ENCODE results near the gene MBTD1. TPM values are rescaled to one million over a fixed set of nuclear protein-coding genes. Genes with fewer than 3 reads are reported as not detected.
A peak's percentile ranks its signal among the peaks of the same experiment; 100 is the strongest.

MBTD1 gene
- total RNA-seq (2021) (18.7 and 23.2 TPM in 2 replicates), Bru-seq, nascent RNA (percentile 87 among the genes with signal in this experiment), BruChase-seq, experiment 1, labeled RNA remaining after a 2-hour chase (percentile 83 among the genes with signal in this experiment), BruChase-seq, experiment 2, labeled RNA remaining after a 6-hour chase (percentile 75 among the genes with signal in this experiment)
- long read RNA-seq, partial matches to known transcripts = 2 of 6 reads
- long read RNA-seq, other reads (novel, unspliced or antisense) = 4 of 6 reads

DNA sequence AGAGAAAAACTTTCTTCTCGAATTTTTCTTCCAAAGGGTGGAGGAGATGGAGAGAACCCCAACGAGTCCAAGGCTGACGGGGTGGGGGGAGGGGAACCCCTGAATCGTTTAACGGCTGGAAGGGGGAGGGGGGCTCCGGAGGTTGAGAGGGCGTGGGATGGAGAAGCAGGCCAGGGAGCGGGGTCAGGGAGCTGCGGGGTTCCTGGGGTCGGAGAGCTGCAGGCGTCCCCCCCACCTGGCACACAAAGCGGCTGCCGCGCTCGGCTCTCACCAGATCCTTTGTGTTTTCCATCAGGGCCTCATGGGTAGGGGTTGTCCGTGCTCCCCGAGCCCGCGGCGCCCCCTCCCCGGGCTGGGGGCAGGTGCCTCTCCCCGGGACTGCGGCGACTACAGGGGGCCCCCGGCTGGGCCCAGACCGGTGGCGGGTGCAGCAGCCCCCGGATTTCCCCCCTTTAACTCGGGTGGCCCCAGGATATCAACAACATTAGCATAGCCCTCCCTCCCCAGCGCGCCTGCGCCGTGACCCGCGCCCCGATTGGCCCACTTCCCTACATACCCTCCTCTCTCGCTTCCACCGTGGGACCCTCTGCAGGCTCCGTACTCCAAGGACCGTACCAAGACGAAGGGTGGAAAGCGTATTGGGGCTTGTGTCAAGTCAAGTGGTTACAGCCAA, at the start of gene MBTD1:
MBTD1 (minus strand) TSS at position 486 of the 673 bp plus-strand sequence. CDS start 34,888 bp downstream, outside the sequence.
- no peaks in the 10 kb centered on the region for H3K27me3 ChIP-seq (replicated peaks; ENCODE audit: insufficient read depth, low read depth, low read length, poor library complexity)
- DNase-seq (ENCODE audit: low spot score) = peak; percentile 98
- H3K4me3 ChIP-seq (ENCODE audit: low read depth, low read length, poor library complexity, severe bottlenecking) = peak within 1 kb of the TSS; percentile 89
- H3K36me3 ChIP-seq (ENCODE audit: insufficient read depth, low read length, poor library complexity, severe bottlenecking) = peaks cover 13% of the 10 kb centered on the region
- peak within 1 kb of the TSS; percentile 100 for H3K27ac ChIP-seq (ENCODE audit: low read depth, low read length, poor library complexity, severe bottlenecking)
- H3K9me3 ChIP-seq (ENCODE audit: low read depth, low read length, poor library complexity, severe bottlenecking) = no peaks in the 10 kb centered on the region
- H3K4me1 ChIP-seq (ENCODE audit: insufficient read depth, low read length, poor library complexity, severe bottlenecking) = peaks cover 18% of the 10 kb centered on the region
- POLR2A ChIA-PET (ENCODE audit: low non-redundant PET) = interaction anchor here (0.6 kb wide), 1 partner anchor 235 kb away, joined by 5 read pairs; no protein-coding TSS in a partner anchor
- intact Hi-C loops (cut with micrococcal nuclease; ENCODE audit: unreplicated experiment) = no loop called here
- no TSS peak for BruUV-seq (replicated peaks)
- no peak for TF ChIP-seq EZH2 (IDR thresholded peaks at IDR 0.05; ENCODE audit: borderline replicate concordance, low read depth, low read length, poor library complexity, severe bottlenecking)
- no peak for TF ChIP-seq CTCF (conservative IDR thresholded peaks at IDR 0.05; ENCODE audit: low read depth, low read length)
- CTCF ChIA-PET = no interaction called here

DNA sequence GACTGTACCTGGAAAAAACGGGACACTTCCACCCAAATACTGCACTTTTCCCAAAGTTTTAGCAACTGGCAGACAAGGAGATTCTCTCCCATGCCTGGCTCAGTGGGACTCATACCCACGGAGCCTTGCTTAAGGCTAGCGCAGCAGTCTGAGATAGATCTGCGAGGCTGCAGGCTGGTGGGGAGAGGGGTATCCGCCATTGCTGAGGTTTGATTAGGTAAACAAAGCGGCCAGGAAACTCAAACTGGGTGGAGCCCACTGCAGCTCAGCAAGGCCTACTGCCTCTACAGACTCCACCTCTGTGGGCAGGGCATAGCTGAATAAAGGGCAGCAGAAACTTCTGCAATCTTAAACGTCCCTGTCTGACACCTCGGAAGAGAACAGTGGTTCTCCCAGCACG, 45.3 kb upstream of the MBTD1 start:
- DNase-seq (ENCODE audit: low spot score) = no peak
- ChIA-PET CTCF (no interaction called here), POLR2A (ENCODE audit: low non-redundant PET) (no interaction called here)
- H3K4me1 ChIP-seq (ENCODE audit: insufficient read depth, low read length, poor library complexity, severe bottlenecking) = no peaks in the 10 kb centered on the region
- no peaks in the 10 kb centered on the region for H3K36me3 ChIP-seq (ENCODE audit: insufficient read depth, low read length, poor library complexity, severe bottlenecking)
- BruUV-seq (replicated peaks) = no TSS peak
- no peaks in the 10 kb centered on the region for H3K27me3 ChIP-seq (replicated peaks; ENCODE audit: insufficient read depth, low read depth, low read length, poor library complexity)
- no peaks in the 10 kb centered on the region for H3K9me3 ChIP-seq (ENCODE audit: low read depth, low read length, poor library complexity, severe bottlenecking)
- intact Hi-C loops (cut with micrococcal nuclease; ENCODE audit: unreplicated experiment) = no loop called here
- H3K4me3 ChIP-seq (ENCODE audit: low read depth, low read length, poor library complexity, severe bottlenecking) = no peak overlapping the region
- TF ChIP-seq CTCF (conservative IDR thresholded peaks at IDR 0.05; ENCODE audit: low read depth, low read length) = no peak
- no peak for TF ChIP-seq EZH2 (IDR thresholded peaks at IDR 0.05; ENCODE audit: borderline replicate concordance, low read depth, low read length, poor library complexity, severe bottlenecking)
- H3K27ac ChIP-seq (ENCODE audit: low read depth, low read length, poor library complexity, severe bottlenecking) = no peak overlapping the region

DNA sequence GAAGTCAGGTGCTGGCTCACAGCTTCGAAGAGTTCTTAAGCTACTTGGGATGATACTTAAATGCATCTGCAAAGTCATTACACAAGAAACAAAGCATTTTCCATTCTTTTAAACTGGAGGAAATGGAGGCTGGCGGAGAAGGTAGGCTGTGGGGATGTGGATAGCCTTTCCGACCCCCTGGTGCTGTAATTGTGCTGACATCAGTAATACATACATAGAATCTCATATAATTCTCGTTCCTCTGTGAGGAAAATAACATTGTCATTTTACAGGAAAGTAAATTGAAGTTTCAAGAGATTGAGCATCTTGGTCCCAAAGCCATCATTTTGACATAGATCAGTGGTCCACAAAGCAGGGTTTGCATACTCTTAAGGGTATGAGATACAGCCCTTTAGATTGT, 40.0 kb upstream of the MBTD1 start:
- ChIA-PET CTCF (no interaction called here), POLR2A (ENCODE audit: low non-redundant PET) (no interaction called here)
- no TSS peak for BruUV-seq (replicated peaks)
- TF ChIP-seq EZH2 (IDR thresholded peaks at IDR 0.05; ENCODE audit: borderline replicate concordance, low read depth, low read length, poor library complexity, severe bottlenecking) = no peak
- TF ChIP-seq CTCF (conservative IDR thresholded peaks at IDR 0.05; ENCODE audit: low read depth, low read length) = no peak
- intact Hi-C loops (cut with micrococcal nuclease; ENCODE audit: unreplicated experiment) = loop anchor here (10.0 kb wide), 2 partner anchors 235 to 805 kb away; no protein-coding TSS in a partner anchor
- Histone ChIP-seq H3K27me3 (replicated peaks; ENCODE audit: insufficient read depth, low read depth, low read length, poor library complexity) (no peaks in the 10 kb centered on the region), H3K36me3 (ENCODE audit: insufficient read depth, low read length, poor library complexity, severe bottlenecking) (no peaks in the 10 kb centered on the region), H3K4me3 (ENCODE audit: low read depth, low read length, poor library complexity, severe bottlenecking) (no peak overlapping the region), H3K4me1 (ENCODE audit: insufficient read depth, low read length, poor library complexity, severe bottlenecking) (no peaks in the 10 kb centered on the region), H3K9me3 (ENCODE audit: low read depth, low read length, poor library complexity, severe bottlenecking) (no peaks in the 10 kb centered on the region), H3K27ac (ENCODE audit: low read depth, low read length, poor library complexity, severe bottlenecking) (no peak overlapping the region)
- no peak for DNase-seq (ENCODE audit: low spot score)
